Liver (tissue), 9 donors: ENCODE data around the gene ADAMTS19. TPM values are rescaled to one million over a fixed set of nuclear protein-coding genes. Genes with fewer than 3 reads are reported as not detected.

Experiments
- DNase-seq: peaks from one replicate; pipeline ENCODE4 v3.0.0-alpha.2; 2017; ENCODE audit warnings: low spot score
- H3K27ac ChIP-seq, 2 donors: one replicate each; pipeline ENCODE4 v1.7.0; 2013; ENCODE audit warnings: inconsistent platforms in 2 of 2, low read length in 2 of 2, control low read depth in 1 of 2, low read depth in 1 of 2, mild to moderate bottlenecking in 1 of 2
- H3K27me3 ChIP-seq, 4 donors: one replicate each; pipeline versions ENCODE4 v1.6.1 to v1.7.0; 2013; ENCODE audit warnings: low read length in 3 of 4, inconsistent platforms in 1 of 4, mild to moderate bottlenecking in 1 of 4, moderate library complexity in 1 of 4; ENCODE audit not compliant: control insufficient read depth in 4 of 4, insufficient read depth in 4 of 4
- H3K36me3 ChIP-seq, 4 donors: one replicate each; pipeline versions ENCODE4 v1.6.1 to v1.7.0; 2013; ENCODE audit warnings: low read length in 3 of 4, mild to moderate bottlenecking in 3 of 4, low read depth in 1 of 4, moderate library complexity in 1 of 4; ENCODE audit not compliant: control insufficient read depth in 4 of 4, insufficient read depth in 3 of 4
- H3K4me1 ChIP-seq, 4 donors: one replicate each; pipeline versions ENCODE4 v1.6.1 to v1.7.0; 2013; ENCODE audit warnings: low read length in 3 of 4, mild to moderate bottlenecking in 3 of 4, moderate library complexity in 1 of 4; ENCODE audit not compliant: control insufficient read depth in 4 of 4, insufficient read depth in 4 of 4
- H3K4me3 ChIP-seq, 3 donors: one replicate each; pipeline versions ENCODE4 v1.6.1 to v1.7.0; 2013; ENCODE audit warnings: low read length in 3 of 3, control low read depth in 1 of 3, low read depth in 1 of 3, mild to moderate bottlenecking in 1 of 3
- H3K9ac ChIP-seq, 2 donors: one replicate each; pipeline ENCODE4 v1.7.0; 2013; ENCODE audit warnings: low read length in 2 of 2, mild to moderate bottlenecking in 2 of 2, moderate library complexity in 2 of 2, control low read depth in 1 of 2, low read depth in 1 of 2
- H3K9me3 ChIP-seq, 4 donors: one replicate each; pipeline versions ENCODE4 v1.6.1 to v1.7.0; 2013; ENCODE audit warnings: low read length in 3 of 4; ENCODE audit not compliant: control insufficient read depth in 4 of 4
- EGR1 ChIP-seq, 2 donors: IDR thresholded peaks; 2 replicates each; pipeline ENCODE4 v1.6.1; 2016 to 2018; ENCODE audit warnings: antibody characterized with exemption in 2 of 2, low read depth in 2 of 2
- FOXA1 ChIP-seq: IDR thresholded peaks from 2 replicates; pipeline ENCODE4 v1.6.1; 2016; ENCODE audit warnings: antibody characterized with exemption
- FOXA2 ChIP-seq: IDR thresholded peaks from 2 replicates; pipeline ENCODE4 v1.6.1; 2016; ENCODE audit warnings: antibody characterized with exemption
- GABPA ChIP-seq, 2 donors: IDR thresholded peaks in 1 of 2; conservative IDR thresholded peaks in 1 of 2; 2 replicates each; pipeline ENCODE4 v1.6.1; 2016; ENCODE audit warnings: antibody characterized with exemption in 2 of 2, mild to moderate bottlenecking in 1 of 2, moderate library complexity in 1 of 2
- HNF4A ChIP-seq, 2 donors: conservative IDR thresholded peaks; 2 replicates each; pipeline ENCODE4 v1.6.1; 2016; ENCODE audit warnings: antibody characterized with exemption in 2 of 2, mild to moderate bottlenecking in 2 of 2
- RAD21 ChIP-seq, 2 donors: IDR thresholded peaks; 2 replicates each; pipeline ENCODE4 v1.6.1; 2016; ENCODE audit warnings: antibody characterized with exemption in 2 of 2, mild to moderate bottlenecking in 2 of 2
- RXRA ChIP-seq, 2 donors: IDR thresholded peaks; 2 replicates each; pipeline ENCODE4 v1.6.1; 2017 to 2018; ENCODE audit warnings: antibody characterized with exemption in 2 of 2, mild to moderate bottlenecking in 1 of 2
- SP1 ChIP-seq: IDR thresholded peaks from 2 replicates; pipeline ENCODE4 v1.6.1; 2018; ENCODE audit warnings: antibody characterized with exemption, mild to moderate bottlenecking
- TAF1 ChIP-seq: conservative IDR thresholded peaks from 2 replicates; pipeline ENCODE4 v1.6.1; 2016; ENCODE audit warnings: antibody characterized with exemption, mild to moderate bottlenecking
- YY1 ChIP-seq: IDR thresholded peaks from 2 replicates; pipeline ENCODE4 v1.6.1; 2016; ENCODE audit warnings: antibody characterized with exemption, mild to moderate bottlenecking
- WGBS: extraction: QIAGEN DNeasy Blood & Tissue Kit; methylation state at CpG from one replicate; pipeline ENCODE4 v1.1.7; 2013; 5-methylcytosine and 5-hydroxymethylcytosine counted together
- polyA plus RNA-seq, 2 donors: library from polyadenylated mRNA; stranded (reverse) in 1 of 2; unstranded in 1 of 2; fragments of 200-250 nt in 1 of 2; fragments of >200 nt in 1 of 2; fragmentation: Nextera tagmentation in 1 of 2; extraction: Ambion mirVana in 1 of 2; gene quantifications; one replicate each; pipeline versions ENCODE4 v1.2.1 to v1.2.3, GENCODE V29; 2013 to 2015
- total RNA-seq, 2 donors: library from RNA; depleted of rRNA; stranded (reverse); fragments of >200 nt; gene quantifications; one replicate each; pipeline ENCODE4 v1.2.3, GENCODE V29; 2014
- TF ChIP-seq, protein P1 (sequence below): IDR thresholded peaks from 2 replicates; pipeline ENCODE4 v1.6.1; 2016; ENCODE audit warnings: antibody characterized with exemption
- TF ChIP-seq, protein P2 (sequence below): fragments of 150-350 bp; IDR thresholded peaks from 2 replicates; pipeline ENCODE4 v1.5.1; 2017; ENCODE audit warnings: improper control_type of control experiment, low read depth, low read length; ENCODE audit not compliant: missing input control
- TF ChIP-seq, protein P3 (sequence below): IDR thresholded peaks from 2 replicates; pipeline ENCODE4 v1.6.1; 2016; ENCODE audit warnings: antibody characterized with exemption, mild to moderate bottlenecking
- TF ChIP-seq, protein P4 (sequence below): IDR thresholded peaks from 2 replicates; pipeline ENCODE4 v1.6.1; 2016; ENCODE audit warnings: antibody characterized with exemption
- TF ChIP-seq, protein P5 (sequence below): IDR thresholded peaks from 2 replicates; pipeline ENCODE4 v1.6.1; 2016; ENCODE audit warnings: antibody characterized with exemption
- donor health status: healthy.
- donor health status: healthy.
- donor health status: healthy.
- donor health status: healthy.
- donor health status: healthy.

Gene ADAMTS19
- total and polyA plus RNA-seq, 4 donors, result 0.09 TPM; not detected in 3

DNA sequence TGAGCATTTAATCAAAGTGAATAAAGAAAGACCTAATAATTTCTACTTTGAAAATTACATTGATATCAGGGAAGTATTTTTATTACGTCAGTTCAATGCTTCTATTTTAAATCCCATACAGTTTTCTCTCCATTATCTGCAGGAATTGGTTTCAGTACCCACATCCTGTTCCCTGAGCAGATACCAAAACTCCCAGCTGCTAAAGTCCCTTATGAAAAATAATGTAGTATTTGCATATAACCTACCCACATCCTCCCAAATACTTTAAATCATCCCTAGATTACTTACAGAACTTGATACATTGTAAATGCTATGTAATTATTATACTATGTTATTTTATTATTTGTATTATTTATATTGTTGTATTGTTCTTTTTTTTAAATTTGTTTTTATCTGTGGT lies 162.4 kb downstream of the ADAMTS19 start:
- H3K9ac ChIP-seq, result no peak overlapping the region
- TF ChIP-seq, protein P1, sequence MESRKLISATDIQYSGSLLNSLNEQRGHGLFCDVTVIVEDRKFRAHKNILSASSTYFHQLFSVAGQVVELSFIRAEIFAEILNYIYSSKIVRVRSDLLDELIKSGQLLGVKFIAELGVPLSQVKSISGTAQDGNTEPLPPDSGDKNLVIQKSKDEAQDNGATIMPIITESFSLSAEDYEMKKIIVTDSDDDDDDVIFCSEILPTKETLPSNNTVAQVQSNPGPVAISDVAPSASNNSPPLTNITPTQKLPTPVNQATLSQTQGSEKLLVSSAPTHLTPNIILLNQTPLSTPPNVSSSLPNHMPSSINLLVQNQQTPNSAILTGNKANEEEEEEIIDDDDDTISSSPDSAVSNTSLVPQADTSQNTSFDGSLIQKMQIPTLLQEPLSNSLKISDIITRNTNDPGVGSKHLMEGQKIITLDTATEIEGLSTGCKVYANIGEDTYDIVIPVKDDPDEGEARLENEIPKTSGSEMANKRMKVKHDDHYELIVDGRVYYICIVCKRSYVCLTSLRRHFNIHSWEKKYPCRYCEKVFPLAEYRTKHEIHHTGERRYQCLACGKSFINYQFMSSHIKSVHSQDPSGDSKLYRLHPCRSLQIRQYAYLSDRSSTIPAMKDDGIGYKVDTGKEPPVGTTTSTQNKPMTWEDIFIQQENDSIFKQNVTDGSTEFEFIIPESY, result no peak
- TF ChIP-seq HNF4A (conservative IDR thresholded peaks at IDR 0.05), result no peak
- TF ChIP-seq, protein P2, sequence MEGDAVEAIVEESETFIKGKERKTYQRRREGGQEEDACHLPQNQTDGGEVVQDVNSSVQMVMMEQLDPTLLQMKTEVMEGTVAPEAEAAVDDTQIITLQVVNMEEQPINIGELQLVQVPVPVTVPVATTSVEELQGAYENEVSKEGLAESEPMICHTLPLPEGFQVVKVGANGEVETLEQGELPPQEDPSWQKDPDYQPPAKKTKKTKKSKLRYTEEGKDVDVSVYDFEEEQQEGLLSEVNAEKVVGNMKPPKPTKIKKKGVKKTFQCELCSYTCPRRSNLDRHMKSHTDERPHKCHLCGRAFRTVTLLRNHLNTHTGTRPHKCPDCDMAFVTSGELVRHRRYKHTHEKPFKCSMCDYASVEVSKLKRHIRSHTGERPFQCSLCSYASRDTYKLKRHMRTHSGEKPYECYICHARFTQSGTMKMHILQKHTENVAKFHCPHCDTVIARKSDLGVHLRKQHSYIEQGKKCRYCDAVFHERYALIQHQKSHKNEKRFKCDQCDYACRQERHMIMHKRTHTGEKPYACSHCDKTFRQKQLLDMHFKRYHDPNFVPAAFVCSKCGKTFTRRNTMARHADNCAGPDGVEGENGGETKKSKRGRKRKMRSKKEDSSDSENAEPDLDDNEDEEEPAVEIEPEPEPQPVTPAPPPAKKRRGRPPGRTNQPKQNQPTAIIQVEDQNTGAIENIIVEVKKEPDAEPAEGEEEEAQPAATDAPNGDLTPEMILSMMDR, result no peak
- no peak for TF ChIP-seq FOXA1
- TF ChIP-seq, protein P3, sequence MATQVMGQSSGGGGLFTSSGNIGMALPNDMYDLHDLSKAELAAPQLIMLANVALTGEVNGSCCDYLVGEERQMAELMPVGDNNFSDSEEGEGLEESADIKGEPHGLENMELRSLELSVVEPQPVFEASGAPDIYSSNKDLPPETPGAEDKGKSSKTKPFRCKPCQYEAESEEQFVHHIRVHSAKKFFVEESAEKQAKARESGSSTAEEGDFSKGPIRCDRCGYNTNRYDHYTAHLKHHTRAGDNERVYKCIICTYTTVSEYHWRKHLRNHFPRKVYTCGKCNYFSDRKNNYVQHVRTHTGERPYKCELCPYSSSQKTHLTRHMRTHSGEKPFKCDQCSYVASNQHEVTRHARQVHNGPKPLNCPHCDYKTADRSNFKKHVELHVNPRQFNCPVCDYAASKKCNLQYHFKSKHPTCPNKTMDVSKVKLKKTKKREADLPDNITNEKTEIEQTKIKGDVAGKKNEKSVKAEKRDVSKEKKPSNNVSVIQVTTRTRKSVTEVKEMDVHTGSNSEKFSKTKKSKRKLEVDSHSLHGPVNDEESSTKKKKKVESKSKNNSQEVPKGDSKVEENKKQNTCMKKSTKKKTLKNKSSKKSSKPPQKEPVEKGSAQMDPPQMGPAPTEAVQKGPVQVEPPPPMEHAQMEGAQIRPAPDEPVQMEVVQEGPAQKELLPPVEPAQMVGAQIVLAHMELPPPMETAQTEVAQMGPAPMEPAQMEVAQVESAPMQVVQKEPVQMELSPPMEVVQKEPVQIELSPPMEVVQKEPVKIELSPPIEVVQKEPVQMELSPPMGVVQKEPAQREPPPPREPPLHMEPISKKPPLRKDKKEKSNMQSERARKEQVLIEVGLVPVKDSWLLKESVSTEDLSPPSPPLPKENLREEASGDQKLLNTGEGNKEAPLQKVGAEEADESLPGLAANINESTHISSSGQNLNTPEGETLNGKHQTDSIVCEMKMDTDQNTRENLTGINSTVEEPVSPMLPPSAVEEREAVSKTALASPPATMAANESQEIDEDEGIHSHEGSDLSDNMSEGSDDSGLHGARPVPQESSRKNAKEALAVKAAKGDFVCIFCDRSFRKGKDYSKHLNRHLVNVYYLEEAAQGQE, result no peak
- TF ChIP-seq TAF1, result no peak
- no peak for TF ChIP-seq FOXA2
- no peak for TF ChIP-seq EGR1 (IDR thresholded peaks at IDR 0.05; ENCODE audit: low read depth in 2 of 2)
- no peaks in the 10 kb centered on the region for H3K4me1 ChIP-seq
- no peak overlapping the region for H3K4me3 ChIP-seq
- 34% methylated on average over 1 of the region's 1 CpG for WGBS
- H3K9me3 ChIP-seq, result no peaks in the 10 kb centered on the region
- no peak overlapping the region for H3K27ac ChIP-seq
- no peak for DNase-seq
- no peaks in the 10 kb centered on the region for H3K27me3 ChIP-seq
- no peaks in the 10 kb centered on the region for H3K36me3 ChIP-seq

DNA sequence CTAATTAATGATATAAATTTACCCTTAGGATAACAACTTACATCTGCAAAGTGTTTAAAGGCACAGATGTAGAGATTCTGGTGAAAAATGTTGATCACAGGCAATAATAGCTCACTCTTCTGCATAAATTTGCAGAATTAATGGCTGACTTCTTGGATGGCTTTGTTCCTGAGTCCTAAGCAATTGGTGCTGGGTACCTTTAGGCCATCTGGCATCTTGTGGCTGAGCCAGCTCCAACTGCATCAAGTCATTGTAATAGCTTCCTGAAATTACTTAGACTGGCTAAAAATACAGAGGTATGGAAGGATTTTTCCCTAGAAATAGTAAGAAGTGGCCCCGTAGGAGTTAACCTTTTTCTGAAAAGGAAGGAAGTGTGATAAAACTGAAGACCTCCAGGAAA lies 169.5 kb downstream of the ADAMTS19 start:
- no peak for DNase-seq
- no peak overlapping the region for H3K9ac ChIP-seq
- WGBS, result 60% methylated on average over 1 of the region's 1 CpG
- no peak overlapping the region for H3K27ac ChIP-seq
- no peak overlapping the region for H3K4me3 ChIP-seq
- peaks cover 0 to 1% (median 0%) of the 10 kb centered on the region in 4 donors for H3K4me1 ChIP-seq
- H3K9me3 ChIP-seq, result peaks cover 0 to 4% (median under 1%) of the 10 kb centered on the region in 4 donors
- H3K27me3 ChIP-seq, result no peaks in the 10 kb centered on the region
- TF ChIP-seq RXRA (IDR thresholded peaks at IDR 0.05) (no peak), SP1 (no peak), FOXA2 (no peak), YY1 (no peak), GABPA (IDR thresholded peaks at IDR 0.05 in 1 of 2, conservative IDR thresholded peaks at IDR 0.05 in 1 of 2) (no peak), RAD21 (IDR thresholded peaks at IDR 0.05) (no peak)
- TF ChIP-seq, protein P3, result no peak
- TF ChIP-seq, protein P4, sequence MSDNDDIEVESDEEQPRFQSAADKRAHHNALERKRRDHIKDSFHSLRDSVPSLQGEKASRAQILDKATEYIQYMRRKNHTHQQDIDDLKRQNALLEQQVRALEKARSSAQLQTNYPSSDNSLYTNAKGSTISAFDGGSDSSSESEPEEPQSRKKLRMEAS, result no peak
- TF ChIP-seq, protein P5, sequence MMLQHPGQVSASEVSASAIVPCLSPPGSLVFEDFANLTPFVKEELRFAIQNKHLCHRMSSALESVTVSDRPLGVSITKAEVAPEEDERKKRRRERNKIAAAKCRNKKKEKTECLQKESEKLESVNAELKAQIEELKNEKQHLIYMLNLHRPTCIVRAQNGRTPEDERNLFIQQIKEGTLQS, result no peak
- TF ChIP-seq, protein P2, result no peak
- no peaks in the 10 kb centered on the region for H3K36me3 ChIP-seq
